Measurements from ENCODE around the gene BTF3. TPM values are rescaled to one million over a fixed set of nuclear protein-coding genes. Genes with fewer than 3 reads are reported as not detected.

Gene BTF3
- total and polyA plus RNA-seq, 2 of the 8 experiments (the other 6 are each of a cell fraction or from before 2014, with no cell fraction given) = 396 to 754 TPM

GRCh38 chr5:73525606-73526203, 27.5 kb downstream of the BTF3 start:
- no peak overlapping the region for H2AFZ ChIP-seq (ENCODE audit: low read length)
- H2BK15ac ChIP-seq (ENCODE audit: low read length) = no peak overlapping the region
- no peaks in the 10 kb centered on the region for H3K27me3 ChIP-seq (replicated peaks in 1 of 4; ENCODE audit: control insufficient read depth in 3 of 4, extremely low read depth in 1 of 4, insufficient read depth in 3 of 4, low read length in 3 of 4)
- no peak overlapping the region for H2BK120ac ChIP-seq (replicated peaks; ENCODE audit: low read depth, low read length)
- no peak overlapping the region for H2BK12ac ChIP-seq (ENCODE audit: low read depth, low read length)
- H3K4me2 ChIP-seq (ENCODE audit: insufficient read depth in 1 of 2, low read depth in 2 of 2, low read length in 2 of 2) = no peak overlapping the region
- H3K27ac ChIP-seq (ENCODE audit: low read depth, low read length) = no peak overlapping the region
- H3K4ac ChIP-seq (replicated peaks; ENCODE audit: insufficient read length, low read depth, low read length) = no peak overlapping the region
- H3K23me2 ChIP-seq (ENCODE audit: low read depth, low read length) = no peaks in the 10 kb centered on the region
- H3K36me3 ChIP-seq (ENCODE audit: control insufficient read depth in 2 of 4, insufficient read depth in 4 of 4, low read length in 3 of 4) = no peaks in the 10 kb centered on the region
- no peak overlapping the region for H3K56ac ChIP-seq (replicated peaks; ENCODE audit: insufficient read length, low read depth, low read length)
- no peak overlapping the region for H3K18ac ChIP-seq (ENCODE audit: extremely low read depth, low read length)
- H3K4me1 ChIP-seq (replicated peaks in 1 of 4; ENCODE audit: control insufficient read depth in 3 of 4, insufficient read depth in 4 of 4, low read length in 3 of 4) = 0 out of 7 replicates have a peak, but pooled peaks cover 0 to 4% (median 0%) of the 10 kb centered on the region in 4 experiments
- no peak overlapping the region for H4K91ac ChIP-seq (replicated peaks; ENCODE audit: insufficient read length, low read length)
- no peak overlapping the region for H3K14ac ChIP-seq (ENCODE audit: insufficient read length)
- H3K79me1 ChIP-seq (ENCODE audit: low read depth, low read length) = no peaks in the 10 kb centered on the region
- ChIA-PET CTCF (ENCODE audit: partially characterized antibody) (interaction anchor here (1.1 to 1.6 kb wide), 4 partner anchors 10 to 59 kb away, joined by 3 to 9 read pairs (median 4); no protein-coding TSS in a partner anchor), POLR2A (ENCODE audit: partially characterized antibody) (interaction anchor here (0.7 kb wide), 1 partner anchor 26 kb away, joined by 4 read pairs; no protein-coding TSS in a partner anchor)
- H3K9ac ChIP-seq (replicated peaks in 1 of 4; ENCODE audit: extremely low read depth in 1 of 4, low read depth in 3 of 4, low read length in 3 of 4) = no peak overlapping the region
- DNase-seq (ENCODE audit: low read depth in 1 of 2, low spot score in 2 of 2) = no peak
- FAIRE-seq = no peak
- no peak overlapping the region for H2BK5ac ChIP-seq (ENCODE audit: low read depth, low read length)
- H2BK20ac ChIP-seq (ENCODE audit: low read length) = no peak overlapping the region
- 91% methylated on average over 3 of the region's 3 CpGs; no CpG with 5 or more reads in 1 of the 2 experiments for WGBS, 2 experiments (ENCODE audit: extremely low coverage in 1 of 2, insufficient coverage in 1 of 2, insufficient read length in 1 of 2, insufficient replicate concordance in 2 of 2, low coverage in 1 of 2, low lambda C conversion rate in 2 of 2, missing lambda C conversion rate in 1 of 2)
- no peak overlapping the region for H4K8ac ChIP-seq (ENCODE audit: extremely low read depth, insufficient read depth, low read length)
- H4K5ac ChIP-seq (ENCODE audit: insufficient read length, low read depth, low read length) = no peak overlapping the region
- no peaks in the 10 kb centered on the region for H3K79me2 ChIP-seq (ENCODE audit: control insufficient read depth in 1 of 2, insufficient read depth in 2 of 2, low read length in 2 of 2)
- H4K20me1 ChIP-seq (replicated peaks in 1 of 2; ENCODE audit: control insufficient read depth in 1 of 2, insufficient read depth in 2 of 2, low read length in 2 of 2) = no peaks in the 10 kb centered on the region
- H3K9me3 ChIP-seq (ENCODE audit: insufficient read depth in 2 of 2, low read depth in 1 of 2, low read length in 1 of 2) = no peaks in the 10 kb centered on the region
- no peak overlapping the region for H3K23ac ChIP-seq (ENCODE audit: insufficient read length)
- H2AK5ac ChIP-seq (ENCODE audit: low read depth, low read length) = no peak overlapping the region
- H3K4me3 ChIP-seq (ENCODE audit: extremely low read depth in 1 of 4, insufficient read depth in 2 of 4, low read depth in 3 of 4, low read length in 4 of 4) = no peak overlapping the region
- TF ChIP-seq RXRA (IDR thresholded peaks at IDR 0.05; ENCODE audit: insufficient read depth, low read depth, low read length) = no peak
- TF ChIP-seq SAP30 (IDR thresholded peaks at IDR 0.05; ENCODE audit: insufficient read depth, insufficient replicate concordance, low read length) = no peak
- no peak for TF ChIP-seq SP4 (IDR thresholded peaks at IDR 0.05; ENCODE audit: low read length)
- no peak for TF ChIP-seq KDM5A (IDR thresholded peaks at IDR 0.05; ENCODE audit: low read length)
- no peak for TF ChIP-seq ASH2L (IDR thresholded peaks at IDR 0.05; ENCODE audit: low read length)
- no peak for TF ChIP-seq RBBP5 (IDR thresholded peaks at IDR 0.05; ENCODE audit: borderline replicate concordance, low read depth, low read length)
- TF ChIP-seq SIX5 (IDR thresholded peaks at IDR 0.05; ENCODE audit: low read depth, low read length) = no peak
- no peak for TF ChIP-seq ATF2 (IDR thresholded peaks at IDR 0.05; ENCODE audit: low read length)
- TF ChIP-seq BACH1 (IDR thresholded peaks at IDR 0.05; ENCODE audit: low read length) = no peak
- TF ChIP-seq HDAC6 (IDR thresholded peaks at IDR 0.05; ENCODE audit: low read depth, low read length) = no peak
- TF ChIP-seq CHD1 (IDR thresholded peaks at IDR 0.05; ENCODE audit: low read depth, low read length) = no peak
- no peak for TF ChIP-seq HDAC2 (IDR thresholded peaks at IDR 0.05; ENCODE audit: borderline replicate concordance in 1 of 2, low read depth in 2 of 2, low read length in 2 of 2)
